Cardiac septum (tissue), 1 donor: ENCODE results near the gene LIMCH1. TPM values are rescaled to one million over a fixed set of nuclear protein-coding genes. Genes with fewer than 3 reads are reported as not detected.

Source experiments
- DNase-seq: peaks from one replicate; pipeline ENCODE4 v3.0.0-alpha.2; 2020; ENCODE audit warnings: low spot score
- intact Hi-C: fragments of 100-400 bp; cut with DNase I; formaldehyde crosslinking; loops from one replicate; pipeline ENCODE4 v1.14.0; 2022
- total RNA-seq: library from RNA; stranded (reverse); fragmentation: NEBNext Ultra II Directional; extraction: Animal tissue kit (Norgen Biotek cat#: 25700); gene quantifications from one replicate; pipeline ENCODE4 v1.2.1, GENCODE V29; 2021
- donor health status: DM: no; HTN: no; CAD: no.

The LIMCH1 gene
- total RNA-seq, 1 donor from 2014 or later, result 291 TPM

GRCh38 chr4:41528512-41529205 lies 9.3 kb upstream of the LIMCH1 start:
- intact Hi-C loops, result no loop called here
- DNase-seq, result no peak

GRCh38 chr4:41530741-41531140 lies 7.2 kb upstream of the LIMCH1 start:
- intact Hi-C loops, result no loop called here
- DNase-seq, result no peak

DNA sequence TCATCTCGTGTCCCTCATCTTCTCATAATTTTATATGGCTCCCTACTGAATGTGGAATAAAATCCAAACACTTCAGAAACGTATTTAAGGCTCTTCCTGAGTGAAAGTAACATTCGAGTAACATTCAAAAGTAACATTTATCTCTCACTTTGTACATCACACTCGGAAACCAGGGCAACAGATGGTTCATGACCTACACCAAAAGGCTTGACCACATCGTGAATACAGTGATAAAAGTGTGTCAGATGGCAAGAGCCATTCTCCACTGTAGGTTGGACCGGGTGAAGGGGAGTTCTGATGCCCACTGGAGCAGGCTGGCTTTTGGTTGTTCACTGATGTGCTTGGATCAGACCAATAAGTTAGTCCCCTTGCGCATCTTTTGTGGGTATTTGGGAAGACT lies 5.6 kb upstream of the LIMCH1 start:
- intact Hi-C loops, result no loop called here
- DNase-seq, result no peak

DNA sequence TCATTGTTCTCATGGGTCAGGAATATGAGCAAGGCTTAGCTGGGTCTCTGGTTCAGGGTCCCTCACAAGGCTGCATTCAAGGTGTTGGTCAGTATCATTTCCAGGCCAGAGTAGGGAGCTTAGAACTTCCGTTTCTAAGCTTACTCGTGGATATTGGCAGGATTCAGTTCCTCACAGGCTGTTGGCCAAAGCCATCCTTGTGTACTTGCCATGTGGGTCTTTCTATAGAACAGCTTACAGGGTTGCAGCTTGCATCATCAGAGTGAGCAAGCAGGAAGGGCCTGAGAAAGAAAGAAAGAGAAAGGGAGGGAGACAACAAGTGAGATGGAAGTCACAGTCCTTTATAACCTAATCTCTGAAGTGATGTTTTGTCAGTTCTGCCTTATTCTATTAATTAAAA lies 5.1 kb upstream of the LIMCH1 start:
- no peak for DNase-seq
- intact Hi-C loops, result no loop called here

- intact Hi-C loops, result no loop called here
- no peak for DNase-seq
Observed at GRCh38 chr4:41533680-41534079, 4.3 kb upstream of the LIMCH1 start.

DNA sequence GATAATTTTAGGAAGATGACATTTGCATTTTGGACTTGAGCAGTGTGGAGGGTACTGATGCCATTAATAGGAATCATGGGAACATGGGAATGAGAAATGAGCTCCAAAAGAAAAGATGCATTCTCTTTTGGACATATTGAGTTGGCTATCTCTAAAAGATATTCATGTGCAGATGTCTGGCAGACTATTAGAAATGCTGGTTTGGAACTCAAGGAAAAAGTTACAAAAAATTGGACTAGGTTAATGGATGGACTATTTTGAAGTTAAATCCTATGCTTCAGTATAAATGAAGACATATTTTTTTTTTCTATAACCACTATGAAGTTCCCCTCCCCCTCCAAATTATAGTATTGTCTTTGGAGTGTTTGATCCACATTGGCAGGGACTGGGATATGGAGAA lies 3.6 kb upstream of the LIMCH1 start:
- no peak for DNase-seq
- intact Hi-C loops, result no loop called here

- no peak for DNase-seq
- intact Hi-C loops, result loop anchor here (5.0 kb wide), 2 partner anchors 36 to 109 kb away; no protein-coding TSS in a partner anchor
Observed at GRCh38 chr4:41535911-41536371, 2.0 kb upstream of the LIMCH1 start.

GRCh38 chr4:41537292-41537890 lies 566 bp upstream of the LIMCH1 start:
- intact Hi-C loops, result loop anchor here (5.0 kb wide), 2 partner anchors 35 to 110 kb away; no protein-coding TSS in a partner anchor
- no peak for DNase-seq

- DNase-seq, result no peak
- intact Hi-C loops, result loop anchor here (1.0 to 5.0 kb wide), 4 partner anchors 33 to 178 kb away; no protein-coding TSS in a partner anchor
Observed at GRCh38 chr4:41538887-41539498, 1.0 kb downstream of the LIMCH1 start.

DNA sequence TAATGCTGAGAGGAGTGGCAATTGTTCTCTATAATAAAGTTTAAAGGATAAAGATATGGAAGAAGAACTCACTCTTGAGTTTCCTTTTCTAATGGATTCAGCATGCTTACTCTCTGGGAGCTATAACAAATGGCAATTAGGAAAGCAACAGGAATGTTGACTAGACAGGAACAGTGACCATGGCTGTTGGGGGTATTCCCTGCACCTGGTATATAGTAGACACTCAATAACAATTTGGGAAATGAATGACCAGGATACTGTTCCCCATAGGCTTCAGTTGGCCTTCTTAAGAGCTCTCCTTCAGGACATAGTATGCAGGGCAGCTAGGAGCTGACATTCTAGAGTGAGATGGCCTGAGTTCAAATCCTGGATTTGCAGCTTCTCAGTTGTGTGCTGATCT lies 1.8 kb downstream of the LIMCH1 start:
- intact Hi-C loops, result loop anchor here (2.0 to 5.0 kb wide), 4 partner anchors 33 to 112 kb away; no protein-coding TSS in a partner anchor
- no peak for DNase-seq

DNA sequence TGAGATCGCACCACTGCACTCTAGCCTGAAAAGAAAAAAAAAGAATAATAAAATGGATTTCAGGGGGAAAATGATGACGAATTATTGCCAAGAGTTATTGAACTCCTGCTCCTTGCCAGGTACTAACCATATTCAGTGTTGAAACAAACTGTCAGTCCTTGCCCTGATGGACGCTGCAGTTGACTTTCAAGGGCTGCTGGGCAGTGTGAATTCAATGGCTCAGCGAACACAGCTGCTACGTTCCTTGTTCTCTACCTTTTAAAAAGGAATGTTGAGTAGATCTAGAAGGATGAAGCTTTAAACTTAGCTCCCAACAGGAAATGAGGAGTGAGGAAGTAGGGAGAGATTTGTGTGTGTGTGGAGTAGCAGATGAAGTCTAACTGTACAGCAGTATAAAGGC lies 2.7 kb downstream of the LIMCH1 start:
- no peak for DNase-seq
- intact Hi-C loops, result loop anchor here (5.0 kb wide), 1 partner anchor 102 kb away; no protein-coding TSS in a partner anchor

DNA sequence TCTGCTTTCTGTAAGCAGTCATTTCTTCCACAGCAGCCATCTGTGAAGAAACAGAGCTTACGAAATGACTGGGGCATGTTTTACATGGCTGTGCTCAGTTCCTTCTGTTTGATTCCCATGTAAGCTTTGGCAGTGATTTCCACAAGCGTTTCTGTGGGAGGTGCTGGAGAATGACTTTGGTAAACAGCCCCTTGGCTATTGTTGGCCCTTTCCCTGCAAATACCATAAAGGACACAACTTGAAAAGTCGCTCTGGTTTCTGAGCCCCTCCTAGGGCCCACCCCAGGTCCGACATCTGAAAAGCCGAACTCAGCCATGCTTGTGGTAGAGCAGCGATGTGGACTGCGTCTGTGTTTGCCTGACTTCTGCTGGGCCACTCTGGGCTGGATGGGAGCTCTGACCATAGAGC lies 3.7 kb downstream of the LIMCH1 start:
- intact Hi-C loops, result loop anchor here (5.0 kb wide), 1 partner anchor 101 kb away; no protein-coding TSS in a partner anchor
- DNase-seq, result no peak

DNA sequence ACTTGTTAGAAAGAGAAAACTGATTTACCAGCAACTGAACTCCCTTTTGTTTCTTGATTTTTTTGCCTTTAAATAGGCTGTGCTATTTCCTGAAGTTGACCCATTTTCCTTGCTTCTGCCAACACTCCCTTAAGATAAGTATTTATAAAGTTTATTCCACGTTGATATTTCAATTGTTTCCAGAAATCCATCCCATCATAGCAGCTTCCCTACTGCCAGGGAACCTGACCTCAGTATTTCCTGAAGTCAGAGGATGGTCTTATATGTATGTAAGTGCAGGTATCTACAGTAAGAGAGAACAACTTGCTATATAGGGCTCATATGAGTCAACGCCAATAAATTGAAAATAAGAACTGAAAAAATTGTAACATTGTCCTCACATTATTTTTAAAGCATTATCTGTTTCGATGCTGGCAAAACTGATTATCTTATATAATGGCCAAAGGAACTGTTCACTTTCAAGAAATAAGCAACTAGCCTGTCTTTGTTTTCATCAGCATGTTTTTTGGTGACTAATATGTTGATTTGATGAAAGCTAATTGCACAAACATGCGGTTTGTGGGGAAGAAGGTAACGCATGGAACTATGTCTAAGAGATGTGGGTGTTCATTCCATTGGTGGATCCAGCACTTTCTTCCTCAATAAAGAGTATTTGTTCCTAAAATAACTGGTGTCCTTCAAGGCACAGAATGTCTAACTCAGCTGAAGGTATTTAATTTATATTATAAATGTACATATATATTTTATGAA lies 4.7 kb downstream of the LIMCH1 start:
- intact Hi-C loops, result loop anchor here (5.0 kb wide), 1 partner anchor 100 kb away; no protein-coding TSS in a partner anchor

DNA sequence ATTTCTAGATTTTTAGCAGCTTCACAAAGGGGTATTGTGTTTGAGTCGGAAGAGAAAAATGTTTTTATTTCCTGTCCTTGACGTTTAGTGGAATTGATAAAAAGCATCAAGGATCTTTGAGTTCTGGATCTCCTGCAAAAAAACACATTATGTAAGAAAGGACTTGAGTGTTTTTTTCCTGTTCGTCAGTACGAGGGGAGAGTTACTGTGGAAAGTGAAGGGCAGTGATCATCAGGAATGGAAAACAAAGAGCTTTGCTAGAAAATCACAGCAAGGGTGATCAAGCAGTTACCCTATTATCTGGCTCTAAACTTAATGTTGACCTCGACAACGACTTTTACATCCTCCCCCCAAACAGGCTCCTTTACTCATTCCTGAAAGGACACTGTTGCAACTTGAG lies 7.3 kb downstream of the LIMCH1 start:
- DNase-seq, result no peak
- intact Hi-C loops, result loop anchor here (2.0 kb wide), 1 partner anchor 66 kb away; no protein-coding TSS in a partner anchor

More for the DNA sequence above, 4.7 kb downstream of the LIMCH1 start:
- DNase-seq, result no peak

DNA sequence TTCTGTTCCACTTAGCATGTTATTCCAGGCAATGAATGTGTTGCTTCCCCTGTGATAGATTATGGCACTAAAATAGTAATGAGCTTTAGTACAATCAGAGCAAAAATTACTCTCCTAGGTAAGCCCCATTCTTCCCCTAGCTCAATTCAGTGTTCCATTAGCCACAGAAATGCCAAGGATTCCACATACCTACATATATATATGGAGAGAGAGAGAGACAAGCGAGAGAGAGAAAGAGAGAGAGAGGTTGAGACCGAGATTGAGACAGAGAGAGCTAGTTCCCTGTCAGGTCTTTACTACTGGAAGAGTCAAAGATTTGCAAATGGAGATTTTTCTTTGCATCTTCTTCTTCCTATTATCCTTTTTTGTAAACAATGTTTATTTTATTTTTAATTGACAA lies 8.7 kb downstream of the LIMCH1 start:
- intact Hi-C loops, result no loop called here
- DNase-seq, result no peak

DNA sequence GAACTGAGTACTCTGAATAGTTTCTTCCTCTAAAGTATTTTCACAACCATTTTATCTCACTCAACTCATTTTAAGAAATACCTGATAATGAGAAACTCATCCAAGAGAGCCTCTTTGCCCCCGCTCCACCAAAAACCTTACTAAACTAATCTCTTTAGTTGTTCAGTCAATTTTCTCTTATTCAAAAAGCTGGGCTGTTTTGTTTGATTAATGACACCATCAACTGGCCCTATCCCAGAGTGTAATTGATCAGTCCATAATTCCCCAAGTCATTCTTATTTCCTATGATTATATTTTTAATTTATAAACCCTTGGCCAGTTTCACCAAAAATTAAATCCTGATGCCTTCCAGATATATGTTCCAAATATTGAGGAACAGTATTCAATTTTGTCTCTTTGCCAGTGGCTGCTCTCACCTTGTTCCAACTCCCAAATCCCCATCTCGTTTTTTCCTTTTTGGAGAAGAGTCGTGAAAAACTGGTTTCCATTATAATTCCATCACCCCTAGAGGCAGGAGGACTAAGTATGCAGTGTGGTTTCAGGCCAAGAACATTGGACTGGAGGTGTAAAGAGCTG lies 10.4 kb downstream of the LIMCH1 start:
- intact Hi-C loops, result no loop called here
- DNase-seq, result no peak

GRCh38 chr4:41549478-41549877 lies 11.5 kb downstream of the LIMCH1 start:
- intact Hi-C loops, result no loop called here
- no peak for DNase-seq

DNA sequence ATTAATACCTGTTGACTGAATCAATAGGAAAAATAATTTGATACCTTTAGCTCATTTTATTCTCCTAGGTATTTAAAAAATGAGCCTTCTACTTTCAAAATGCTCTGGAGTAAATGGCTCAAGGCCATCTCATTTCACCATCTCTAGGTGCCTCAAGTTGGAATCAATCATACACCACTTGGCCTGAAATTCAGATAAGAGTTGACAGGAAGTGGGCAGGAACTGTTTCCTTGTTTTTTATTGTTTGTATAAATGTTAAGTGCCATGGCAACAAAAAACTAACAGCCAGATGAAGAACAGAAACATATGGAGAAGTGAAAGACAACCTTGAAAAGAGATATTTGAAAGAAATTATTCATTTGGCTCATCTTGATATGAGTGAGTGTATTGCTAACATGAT lies 12.4 kb downstream of the LIMCH1 start:
- DNase-seq, result no peak
- intact Hi-C loops, result no loop called here

DNA sequence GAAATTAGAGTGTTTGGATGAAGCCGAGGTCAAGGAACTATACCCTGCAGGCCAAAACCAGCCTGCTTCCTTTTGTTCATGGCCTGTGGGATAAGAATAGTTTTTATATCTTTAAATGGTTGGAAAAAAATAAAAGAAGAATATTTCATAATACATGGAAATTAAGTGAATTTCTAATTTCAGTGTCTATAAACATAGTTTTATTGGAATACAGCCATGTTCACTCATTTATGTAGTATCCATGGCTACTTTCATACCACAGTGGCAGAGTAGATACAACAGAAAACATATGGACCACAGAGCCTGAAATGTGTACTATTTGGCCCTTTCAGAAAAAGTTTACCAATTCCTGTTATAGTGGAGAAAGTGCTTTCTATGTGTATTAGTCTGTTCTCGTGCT lies 13.6 kb downstream of the LIMCH1 start:
- intact Hi-C loops, result no loop called here
- no peak for DNase-seq
